ENCODE results near the gene HP1BP3. TPM values are rescaled to one million over a fixed set of nuclear protein-coding genes. Genes with fewer than 3 reads are reported as not detected.

Gene HP1BP3
- total RNA-seq, 1 donor from 2014 or later, result 257 TPM

DNA sequence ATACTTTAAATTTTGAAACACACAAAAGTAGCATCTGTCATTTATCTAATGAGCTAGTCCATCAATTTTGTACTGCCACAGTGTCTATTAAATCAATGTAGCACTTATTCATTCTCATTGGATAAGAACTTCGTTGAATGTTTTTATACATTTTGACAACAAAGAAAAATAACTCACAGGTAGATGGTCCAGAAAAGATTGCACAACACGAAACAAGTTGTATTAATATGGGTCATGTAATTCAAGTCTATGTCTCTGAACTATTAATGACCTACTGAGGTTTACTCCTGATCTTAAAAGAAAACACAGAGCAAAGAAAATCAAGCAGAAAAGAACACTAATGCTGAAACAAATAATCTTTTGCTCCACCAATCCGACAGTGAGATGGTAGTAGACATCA is 15.3 kb downstream of the HP1BP3 start:
- H3K9ac ChIP-seq, result no peak overlapping the region
- H3K4me3 ChIP-seq, result no peak overlapping the region
- H3K27ac ChIP-seq, result no peak overlapping the region
- peaks cover 73% of the 10 kb centered on the region for H3K36me3 ChIP-seq
- H3K36me3 Mint-ChIP-seq, result peaks cover 33% of the 10 kb centered on the region
- peaks cover 22% of the 10 kb centered on the region for H3F3A ChIP-seq (ENCODE audit: low read depth)
- peaks cover 43% of the 10 kb centered on the region for H4K20me1 ChIP-seq (ENCODE audit: low read depth)
- H3K79me2 ChIP-seq (ENCODE audit: low read depth), result peaks cover 48% of the 10 kb centered on the region
- no peak overlapping the region for H2AFZ ChIP-seq (replicated peaks)
- no peaks in the 10 kb centered on the region for H3K9me3 Mint-ChIP-seq
- no peaks in the 10 kb centered on the region for H3K4me1 ChIP-seq
- no peak overlapping the region for H3K27ac Mint-ChIP-seq
- H3K4me2 ChIP-seq, result no peak overlapping the region
- TF ChIP-seq EZH2 (IDR thresholded peaks at IDR 0.05), result no peak
- TF ChIP-seq EZH2phosphoT487 (IDR thresholded peaks at IDR 0.05), result no peak
- TF ChIP-seq, protein P1, sequence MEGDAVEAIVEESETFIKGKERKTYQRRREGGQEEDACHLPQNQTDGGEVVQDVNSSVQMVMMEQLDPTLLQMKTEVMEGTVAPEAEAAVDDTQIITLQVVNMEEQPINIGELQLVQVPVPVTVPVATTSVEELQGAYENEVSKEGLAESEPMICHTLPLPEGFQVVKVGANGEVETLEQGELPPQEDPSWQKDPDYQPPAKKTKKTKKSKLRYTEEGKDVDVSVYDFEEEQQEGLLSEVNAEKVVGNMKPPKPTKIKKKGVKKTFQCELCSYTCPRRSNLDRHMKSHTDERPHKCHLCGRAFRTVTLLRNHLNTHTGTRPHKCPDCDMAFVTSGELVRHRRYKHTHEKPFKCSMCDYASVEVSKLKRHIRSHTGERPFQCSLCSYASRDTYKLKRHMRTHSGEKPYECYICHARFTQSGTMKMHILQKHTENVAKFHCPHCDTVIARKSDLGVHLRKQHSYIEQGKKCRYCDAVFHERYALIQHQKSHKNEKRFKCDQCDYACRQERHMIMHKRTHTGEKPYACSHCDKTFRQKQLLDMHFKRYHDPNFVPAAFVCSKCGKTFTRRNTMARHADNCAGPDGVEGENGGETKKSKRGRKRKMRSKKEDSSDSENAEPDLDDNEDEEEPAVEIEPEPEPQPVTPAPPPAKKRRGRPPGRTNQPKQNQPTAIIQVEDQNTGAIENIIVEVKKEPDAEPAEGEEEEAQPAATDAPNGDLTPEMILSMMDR (IDR thresholded peaks at IDR 0.05), result no peak
- no peaks in the 10 kb centered on the region for H3K9me3 ChIP-seq (ENCODE audit: low read depth)
- H3K4me1 Mint-ChIP-seq, result no peaks in the 10 kb centered on the region
- H3K27me3 Mint-ChIP-seq (ENCODE audit: insufficient read depth, low read depth), result no peaks in the 10 kb centered on the region
- H3K4me3 Mint-ChIP-seq, result no peak overlapping the region
- no peaks in the 10 kb centered on the region for H3K27me3 ChIP-seq
- DNase-seq (ENCODE audit: low spot score), result no peak

- H3K27ac ChIP-seq, result no peak overlapping the region
- H3K27ac Mint-ChIP-seq, result no peak overlapping the region
- peaks cover 36% of the 10 kb centered on the region for H3K79me2 ChIP-seq (ENCODE audit: low read depth)
These were observed 16.6 kb downstream of the HP1BP3 start for GRCh38 chr1:20770314-20771087.

DNA sequence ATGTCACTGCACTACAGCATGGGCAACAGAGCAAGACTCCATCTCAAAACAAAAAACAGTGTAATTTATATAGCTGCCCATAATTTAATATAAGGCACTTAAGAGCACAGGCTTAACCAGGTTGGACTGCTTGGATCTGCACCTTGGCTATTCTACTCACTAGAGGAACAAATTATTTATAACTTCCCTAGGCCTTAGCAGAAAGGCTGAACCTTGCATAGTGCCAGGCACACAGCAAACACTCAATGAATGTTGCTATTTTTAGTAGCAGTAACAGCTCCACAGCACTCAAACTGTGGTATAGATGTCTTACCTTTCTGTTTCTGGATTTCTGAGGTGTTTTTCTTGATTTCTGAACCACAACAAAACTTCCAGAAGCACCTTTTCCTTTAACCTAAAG is 19.8 kb downstream of the HP1BP3 start:
- H3K27ac Mint-ChIP-seq, result no peak overlapping the region
- Histone ChIP-seq H3K9ac (no peak overlapping the region), H3K4me1 (no peaks in the 10 kb centered on the region), H3K27me3 (no peaks in the 10 kb centered on the region), H3K4me2 (no peak overlapping the region), H3K4me3 (no peak overlapping the region), H3K9me3 (ENCODE audit: low read depth) (no peaks in the 10 kb centered on the region), H4K20me1 (ENCODE audit: low read depth) (peaks cover 25% of the 10 kb centered on the region), H3K36me3 (peaks cover 55% of the 10 kb centered on the region), H2AFZ (replicated peaks) (no peak overlapping the region), H3K27ac (no peak overlapping the region), H3F3A (ENCODE audit: low read depth) (peaks cover 10% of the 10 kb centered on the region), H3K79me2 (ENCODE audit: low read depth) (peaks cover 5% of the 10 kb centered on the region)
- H3K4me1 Mint-ChIP-seq, result no peaks in the 10 kb centered on the region
- no peaks in the 10 kb centered on the region for H3K9me3 Mint-ChIP-seq
- DNase-seq (ENCODE audit: low spot score), result no peak
- TF ChIP-seq EZH2phosphoT487 (IDR thresholded peaks at IDR 0.05) (no peak), EZH2 (IDR thresholded peaks at IDR 0.05) (no peak)
- TF ChIP-seq, protein P1 (IDR thresholded peaks at IDR 0.05), result no peak
- peaks cover 38% of the 10 kb centered on the region for H3K36me3 Mint-ChIP-seq
- H3K27me3 Mint-ChIP-seq (ENCODE audit: insufficient read depth, low read depth), result no peaks in the 10 kb centered on the region
- no peak overlapping the region for H3K4me3 Mint-ChIP-seq

More at GRCh38 chr1:20770314-20771087, 16.6 kb downstream of the HP1BP3 start:
- Mint-ChIP-seq H3K4me1 (no peaks in the 10 kb centered on the region), H3K4me3 (no peak overlapping the region), H3K36me3 (peaks cover 38% of the 10 kb centered on the region), H3K9me3 (no peaks in the 10 kb centered on the region), H3K27me3 (ENCODE audit: insufficient read depth, low read depth) (no peaks in the 10 kb centered on the region)
- TF ChIP-seq EZH2phosphoT487 (IDR thresholded peaks at IDR 0.05) (no peak), EZH2 (IDR thresholded peaks at IDR 0.05) (no peak)
- TF ChIP-seq, protein P1 (IDR thresholded peaks at IDR 0.05), result no peak
- DNase-seq (ENCODE audit: low spot score), result no peak
- Histone ChIP-seq H3K36me3 (peaks cover 63% of the 10 kb centered on the region), H3K4me3 (no peak overlapping the region), H3K27me3 (no peaks in the 10 kb centered on the region), H3K9ac (no peak overlapping the region), H2AFZ (replicated peaks) (no peak overlapping the region), H3K4me2 (no peak overlapping the region), H3F3A (ENCODE audit: low read depth) (peaks cover 14% of the 10 kb centered on the region), H3K9me3 (ENCODE audit: low read depth) (no peaks in the 10 kb centered on the region), H3K4me1 (no peaks in the 10 kb centered on the region), H4K20me1 (ENCODE audit: low read depth) (peaks cover 30% of the 10 kb centered on the region)
